OCI-LY3 (cell line): ENCODE measurements around the gene SCO2.

Source experiments
- CTCF ChIP-seq: fragments of 200-600, 300-600 bp; sonication (generic); IDR thresholded peaks from 2 replicates; pipeline ENCODE4 v1.5.1; 2014; ENCODE audit warnings: antibody characterized with exemption, low read length, low read depth
- EZH2phosphoT487 ChIP-seq: fragments of 200-600 bp; shearing (Covaris generic); IDR thresholded peaks from 2 replicates; pipeline ENCODE4 v1.6.1; 2018; ENCODE audit warnings: antibody characterized with exemption, mixed run types, low read depth

- TF ChIP-seq CTCF (no peak), EZH2phosphoT487 (no peak)
These were observed 4.6 kb upstream of the SCO2 start, which contains the start of gene TYMP for GRCh38 chr22:50529897-50530579.
